Activated CD8-positive, alpha-beta T cell treated with anti-CD3 and anti-CD28 coated beads, Interleukin-2, amount 10 ng/mL, durations not matched to agents 7 days and 5 days (primary cell): ENCODE results near the gene CREB3L2. TPM values are rescaled to one million over a fixed set of nuclear protein-coding genes. Genes with fewer than 3 reads are reported as not detected.
"Not testable (repeated sequence)": the region's sequence is repeated elsewhere in the genome, so short reads cannot be mapped to it uniquely, and the experiment has no call there.

Source experiments
- ATAC-seq: fragments of 150-1000 bp; cut with Tn5 transposase; one replicate; pipeline ENCODE4 v1.10.0; 2021; ENCODE audit warnings: moderate library complexity
- CTCF ChIA-PET: fragments of 350-600 bp; sonication (Branson Sonifier 250); formaldehyde crosslinking; loops from one replicate; lab custom pipeline; 2021; ENCODE audit warnings: antibody characterized with exemption; lab: Charles Lee
- POLR2A ChIA-PET: fragments of 350-600 bp; sonication (Branson Sonifier 250); formaldehyde crosslinking; loops from one replicate; lab custom pipeline; 2021; ENCODE audit warnings: antibody characterized with exemption; lab: Charles Lee
- DNase-seq: peaks from one replicate; pipeline ENCODE4 v3.0.0-alpha.2; 2020
- H3K27ac Mint-ChIP-seq: one replicate; pipeline ENCODE4 v1.8.0; 2021; ENCODE audit warnings: mild to moderate bottlenecking, mixed read lengths
- H3K27me3 Mint-ChIP-seq: one replicate; pipeline ENCODE4 v1.8.0; 2021; ENCODE audit warnings: low read depth, mixed read lengths
- H3K36me3 Mint-ChIP-seq: one replicate; pipeline ENCODE4 v1.8.0; 2021; ENCODE audit warnings: low read depth, mixed read lengths
- H3K4me1 Mint-ChIP-seq: one replicate; pipeline ENCODE4 v1.8.0; 2021; ENCODE audit warnings: low read depth, mixed read lengths
- H3K4me3 Mint-ChIP-seq: one replicate; pipeline ENCODE4 v1.8.0; 2021; ENCODE audit warnings: mild to moderate bottlenecking, mixed read lengths
- H3K9me3 Mint-ChIP-seq: one replicate; pipeline ENCODE4 v1.8.0; 2022; ENCODE audit warnings: mixed read lengths; ENCODE audit not compliant: insufficient read depth
- total RNA-seq, 2 experiments: library from RNA; stranded (reverse); gene quantifications; one replicate each; pipeline ENCODE4 v1.2.3, GENCODE V29; 2021

The CREB3L2 gene
- total RNA-seq, 2 experiments from 2014 or later = 24.7 to 25.9 TPM

GRCh38 chr7:137836541-137836940 lies 165.3 kb downstream of the CREB3L2 start:
- H3K27ac Mint-ChIP-seq = no peak overlapping the region
- H3K4me3 Mint-ChIP-seq = no peak overlapping the region
- H3K36me3 Mint-ChIP-seq = no peaks in the 10 kb centered on the region
- peaks cover 6% of the 10 kb centered on the region for H3K9me3 Mint-ChIP-seq
- H3K27me3 Mint-ChIP-seq = peaks cover 8% of the 10 kb centered on the region
- no peak for ATAC-seq
- DNase-seq = no peak
- no peaks in the 10 kb centered on the region for H3K4me1 Mint-ChIP-seq
- ChIA-PET CTCF (no interaction called here), POLR2A (no interaction called here)

DNA sequence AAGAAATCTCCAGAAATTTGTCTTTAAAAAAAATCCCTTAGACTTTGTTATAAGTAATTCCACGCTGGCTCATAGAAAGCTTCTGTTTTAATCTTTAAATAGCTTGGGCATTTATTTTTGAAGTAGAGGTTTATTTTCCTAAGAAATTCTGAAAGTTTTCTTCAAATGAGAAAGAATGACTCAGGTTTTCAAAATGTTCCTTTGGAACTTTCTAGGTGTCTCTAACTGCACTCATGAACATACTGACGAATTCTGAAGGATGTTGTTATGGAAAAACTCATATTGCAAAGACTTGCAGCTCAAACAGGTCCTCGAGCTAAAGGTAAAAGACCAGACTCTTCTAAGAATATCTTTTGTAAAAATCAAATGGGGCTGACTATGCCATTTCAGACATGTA lies 165.8 kb downstream of the CREB3L2 start:
- ATAC-seq = no peak
- no peaks in the 10 kb centered on the region for H3K4me1 Mint-ChIP-seq
- peaks cover 7% of the 10 kb centered on the region for H3K27me3 Mint-ChIP-seq
- DNase-seq = no peak
- POLR2A ChIA-PET = no interaction called here
- no peak overlapping the region for H3K27ac Mint-ChIP-seq
- no peak overlapping the region for H3K4me3 Mint-ChIP-seq
- CTCF ChIA-PET = no interaction called here
- peaks cover 6% of the 10 kb centered on the region for H3K9me3 Mint-ChIP-seq
- H3K36me3 Mint-ChIP-seq = no peaks in the 10 kb centered on the region

GRCh38 chr7:137835486-137836112 lies 166.3 kb downstream of the CREB3L2 start:
- DNase-seq = no peak
- Mint-ChIP-seq H3K36me3 (no peaks in the 10 kb centered on the region), H3K4me3 (no peak overlapping the region), H3K9me3 (peaks cover 6% of the 10 kb centered on the region), H3K27ac (no peak overlapping the region), H3K4me1 (no peaks in the 10 kb centered on the region), H3K27me3 (peaks cover 7% of the 10 kb centered on the region)
- ChIA-PET POLR2A (no interaction called here), CTCF (no interaction called here)
- ATAC-seq = no peak

GRCh38 chr7:137834552-137834951 lies 167.3 kb downstream of the CREB3L2 start:
- CTCF ChIA-PET = interaction anchor here (0.7 kb wide), 1 partner anchor 65 kb away, joined by 3 read pairs; no protein-coding TSS in a partner anchor

DNA sequence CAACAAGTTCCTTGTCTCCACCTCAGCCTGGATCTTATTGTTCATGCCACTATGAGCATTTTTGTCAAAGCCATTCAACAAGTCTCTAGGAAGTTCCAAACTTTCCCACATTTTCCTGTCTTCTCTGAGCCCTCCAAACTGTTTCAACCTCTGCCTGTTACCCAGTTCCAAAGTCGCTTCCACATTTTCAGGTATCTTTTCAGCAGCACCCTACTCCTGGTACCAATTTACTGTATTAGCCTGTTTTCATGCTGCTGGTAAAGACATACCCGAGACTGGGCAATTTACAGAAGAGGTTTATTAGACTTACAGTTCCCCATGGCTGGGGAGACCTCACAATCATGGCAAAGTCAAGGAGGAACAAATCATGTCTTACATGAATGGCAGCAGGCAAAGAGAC lies 168.9 kb downstream of the CREB3L2 start:
- H3K4me3 Mint-ChIP-seq, ATAC-seq, H3K4me1 Mint-ChIP-seq, H3K27me3 Mint-ChIP-seq, POLR2A ChIA-PET, H3K36me3 Mint-ChIP-seq, DNase-seq, CTCF ChIA-PET, H3K9me3 Mint-ChIP-seq, H3K27ac Mint-ChIP-seq: not testable (repeated sequence)

More at GRCh38 chr7:137834552-137834951, 167.3 kb downstream of the CREB3L2 start:
- DNase-seq (no peak), ATAC-seq (no peak)
- no peaks in the 10 kb centered on the region for H3K4me1 Mint-ChIP-seq
- no peaks in the 10 kb centered on the region for H3K36me3 Mint-ChIP-seq
- peaks cover 4% of the 10 kb centered on the region for H3K27me3 Mint-ChIP-seq
- no peak overlapping the region for H3K27ac Mint-ChIP-seq
- POLR2A ChIA-PET = no interaction called here
- H3K9me3 Mint-ChIP-seq = peaks cover 6% of the 10 kb centered on the region
- no peak overlapping the region for H3K4me3 Mint-ChIP-seq

GRCh38 chr7:137832382-137832781 lies 169.5 kb downstream of the CREB3L2 start:
- CTCF ChIA-PET = no interaction called here
- Mint-ChIP-seq H3K27me3 (peaks cover 6% of the 10 kb centered on the region), H3K9me3 (peaks cover 6% of the 10 kb centered on the region), H3K36me3 (no peaks in the 10 kb centered on the region), H3K4me3 (no peak overlapping the region), H3K4me1 (no peaks in the 10 kb centered on the region), H3K27ac (no peak overlapping the region)
- no peak for DNase-seq
- no peak for ATAC-seq
- POLR2A ChIA-PET = no interaction called here

DNA sequence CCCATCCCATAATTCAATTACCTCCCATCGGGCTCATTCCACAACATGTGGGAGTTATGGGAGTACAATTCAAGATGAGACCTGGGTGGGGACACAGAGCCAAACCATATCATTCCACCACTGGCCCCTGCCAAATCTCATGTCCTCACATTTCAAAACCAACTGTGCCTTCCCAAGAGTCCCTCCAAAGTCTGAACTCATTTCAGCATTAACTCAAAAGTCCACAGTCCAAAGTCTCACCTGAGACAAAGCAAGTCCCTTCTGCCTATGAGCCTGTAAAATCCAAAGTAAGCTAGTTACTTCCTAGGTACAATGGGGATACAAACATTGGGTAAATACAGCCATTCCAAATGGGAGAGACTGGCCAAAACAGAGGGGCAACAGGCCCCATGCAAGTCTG lies 170.3 kb downstream of the CREB3L2 start:
- POLR2A ChIA-PET, CTCF ChIA-PET: not testable (repeated sequence)

DNA sequence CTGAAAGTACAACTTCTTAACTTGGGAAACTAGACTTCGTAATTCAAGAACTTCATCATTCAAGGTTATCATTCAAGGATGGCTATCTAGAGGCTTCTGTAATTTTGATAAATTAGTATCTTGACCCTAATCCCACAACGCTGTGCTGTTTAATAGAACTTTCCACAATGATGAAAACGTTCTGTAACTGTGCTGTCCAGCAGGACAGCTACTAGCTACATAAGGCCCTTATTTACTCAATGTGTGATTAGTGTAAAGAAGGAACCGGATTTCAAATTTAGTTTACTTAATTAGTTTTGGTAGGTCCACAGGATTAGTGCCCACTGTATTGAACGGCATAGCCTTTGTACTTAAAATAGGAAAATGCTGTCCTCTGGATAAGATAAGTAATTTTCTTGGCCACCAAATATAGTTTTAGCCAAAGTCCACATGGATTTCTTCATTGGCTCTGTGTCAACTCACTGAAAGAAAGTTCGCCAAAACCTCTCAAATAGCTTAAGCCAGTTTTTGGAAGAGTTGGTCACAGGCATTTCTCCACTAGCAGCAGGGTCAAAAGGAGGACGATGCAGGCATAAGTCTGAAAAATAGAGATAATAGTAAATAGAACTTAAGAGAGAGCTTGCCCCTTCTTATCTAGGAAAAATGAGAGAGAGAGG lies 172.4 kb downstream of the CREB3L2 start:
- peaks cover 4% of the 10 kb centered on the region for H3K27me3 Mint-ChIP-seq
- H3K9me3 Mint-ChIP-seq = peaks cover 6% of the 10 kb centered on the region
- no peak overlapping the region for H3K4me3 Mint-ChIP-seq
- no peaks in the 10 kb centered on the region for H3K36me3 Mint-ChIP-seq
- ChIA-PET POLR2A (no interaction called here), CTCF (no interaction called here)
- H3K4me1 Mint-ChIP-seq = no peaks in the 10 kb centered on the region
- DNase-seq (no peak), ATAC-seq (no peak)
- H3K27ac Mint-ChIP-seq = no peak overlapping the region

More for the DNA sequence above, 170.3 kb downstream of the CREB3L2 start:
- ATAC-seq, H3K4me3 Mint-ChIP-seq, H3K9me3 Mint-ChIP-seq, H3K4me1 Mint-ChIP-seq, H3K27ac Mint-ChIP-seq, DNase-seq, H3K27me3 Mint-ChIP-seq, H3K36me3 Mint-ChIP-seq: not testable (repeated sequence)

GRCh38 chr7:137828456-137828855 lies 173.4 kb downstream of the CREB3L2 start:
- ATAC-seq = no peak
- Mint-ChIP-seq H3K4me1 (no peaks in the 10 kb centered on the region), H3K9me3 (peaks cover 6% of the 10 kb centered on the region), H3K27me3 (peaks cover 4% of the 10 kb centered on the region), H3K36me3 (no peaks in the 10 kb centered on the region), H3K4me3 (no peak overlapping the region), H3K27ac (no peak overlapping the region)
- ChIA-PET CTCF (no interaction called here), POLR2A (interaction anchor here (0.5 kb wide), 1 partner anchor 17 kb away, joined by 4 read pairs; no protein-coding TSS in a partner anchor)
- DNase-seq = no peak

- DNase-seq (no peak), ATAC-seq (no peak)
- no peaks in the 10 kb centered on the region for H3K9me3 Mint-ChIP-seq
- POLR2A ChIA-PET = no interaction called here
- CTCF ChIA-PET = no interaction called here
- H3K4me3 Mint-ChIP-seq = no peak overlapping the region
- no peak overlapping the region for H3K27ac Mint-ChIP-seq
- peaks cover 8% of the 10 kb centered on the region for H3K27me3 Mint-ChIP-seq
- no peaks in the 10 kb centered on the region for H3K4me1 Mint-ChIP-seq
- H3K36me3 Mint-ChIP-seq = no peaks in the 10 kb centered on the region
Measured at GRCh38 chr7:137825489-137825888, 176.4 kb downstream of the CREB3L2 start.
